Measurements from ENCODE around the gene EIF4A3. TPM values are rescaled to one million over a fixed set of nuclear protein-coding genes. Genes with fewer than 3 reads are reported as not detected.

EIF4A3 gene
- total RNA-seq, 2 donors from 2014 or later = 16.8 to 40.7 TPM

GRCh38 chr17:80100035-80100323, 46.9 kb downstream of the EIF4A3 start:
- Histone ChIP-seq H3K4me1 (peaks cover 10% of the 10 kb centered on the region), H3K36me3 (replicated peaks in 1 of 2; ENCODE audit: insufficient read depth in 1 of 2, low read depth in 2 of 2) (no peaks in the 10 kb centered on the region), H3K4me3 (no peak overlapping the region), H3K27me3 (no peaks in the 10 kb centered on the region), H3K9me3 (no peaks in the 10 kb centered on the region), H3K27ac (no peak overlapping the region)
- TF ChIP-seq CTCF (IDR thresholded peaks at IDR 0.05) (no peak), POLR2A (IDR thresholded peaks at IDR 0.05) (no peak)
- intact Hi-C loops (cut with DNase I) = no loop called here
- no peak for DNase-seq
- 73 to 81% methylated on average over 4 of the region's 4 CpGs for WGBS, 2 donors
- no peak for ATAC-seq

GRCh38 chr17:80099291-80100034, 47.5 kb downstream of the EIF4A3 start:
- Histone ChIP-seq H3K9me3 (no peaks in the 10 kb centered on the region), H3K4me1 (peaks cover 10% of the 10 kb centered on the region), H3K4me3 (no peak overlapping the region), H3K27ac (no peak overlapping the region), H3K27me3 (no peaks in the 10 kb centered on the region), H3K36me3 (replicated peaks in 1 of 2; ENCODE audit: insufficient read depth in 1 of 2, low read depth in 2 of 2) (no peaks in the 10 kb centered on the region)
- no peak for DNase-seq
- intact Hi-C loops (cut with DNase I) = loop anchor here (10.0 kb wide), 1 partner anchor 165 kb away; the partner anchor contains the start of gene RNF213
- WGBS, 2 donors = 85 to 86% methylated on average over 15 to 27 of the region's 27 CpGs
- TF ChIP-seq POLR2A (IDR thresholded peaks at IDR 0.05) (no peak), CTCF (IDR thresholded peaks at IDR 0.05) (no peak)
- no peak for ATAC-seq

- DNase-seq = no peak
- 83% methylated on average over 23 of the region's 23 CpGs for WGBS, 2 donors
- intact Hi-C loops (cut with DNase I) = loop anchor here (10.0 kb wide), 1 partner anchor 167 kb away; the partner anchor contains the start of gene RNF213
- Histone ChIP-seq H3K9me3 (no peaks in the 10 kb centered on the region), H3K27ac (no peak overlapping the region), H3K27me3 (no peaks in the 10 kb centered on the region), H3K36me3 (replicated peaks in 1 of 2; ENCODE audit: insufficient read depth in 1 of 2, low read depth in 2 of 2) (no peaks in the 10 kb centered on the region), H3K4me3 (no peak overlapping the region), H3K4me1 (peaks cover 10% of the 10 kb centered on the region)
- TF ChIP-seq POLR2A (IDR thresholded peaks at IDR 0.05) (no peak), CTCF (IDR thresholded peaks at IDR 0.05) (no peak)
- no peak for ATAC-seq
These were observed 48.9 kb downstream of the EIF4A3 start for GRCh38 chr17:80097844-80098691.

- Histone ChIP-seq H3K4me1 (peaks cover 5% of the 10 kb centered on the region), H3K4me3 (no peak overlapping the region), H3K27me3 (no peaks in the 10 kb centered on the region), H3K27ac (no peak overlapping the region), H3K36me3 (replicated peaks in 1 of 2; ENCODE audit: insufficient read depth in 1 of 2, low read depth in 2 of 2) (no peaks in the 10 kb centered on the region), H3K9me3 (no peaks in the 10 kb centered on the region)
- DNase-seq (no peak), ATAC-seq (no peak)
- TF ChIP-seq CTCF (IDR thresholded peaks at IDR 0.05) = no peak
- no peak for TF ChIP-seq POLR2A (IDR thresholded peaks at IDR 0.05)
- 77 to 80% methylated on average over 10 to 17 of the region's 17 CpGs for WGBS, 2 donors
- intact Hi-C loops (cut with DNase I) = loop anchor here (10.0 kb wide), 1 partner anchor 168 kb away; the partner anchor contains the start of gene RNF213
These were observed 49.8 kb downstream of the EIF4A3 start for GRCh38 chr17:80097127-80097621.

Measured in body of pancreas (tissue), 4 donors.